ENCODE results near the gene COL20A1.
"Not testable (repeated sequence)": the region's sequence is repeated elsewhere in the genome, so short reads cannot be mapped to it uniquely, and the experiment has no call there.

Gene COL20A1

DNA sequence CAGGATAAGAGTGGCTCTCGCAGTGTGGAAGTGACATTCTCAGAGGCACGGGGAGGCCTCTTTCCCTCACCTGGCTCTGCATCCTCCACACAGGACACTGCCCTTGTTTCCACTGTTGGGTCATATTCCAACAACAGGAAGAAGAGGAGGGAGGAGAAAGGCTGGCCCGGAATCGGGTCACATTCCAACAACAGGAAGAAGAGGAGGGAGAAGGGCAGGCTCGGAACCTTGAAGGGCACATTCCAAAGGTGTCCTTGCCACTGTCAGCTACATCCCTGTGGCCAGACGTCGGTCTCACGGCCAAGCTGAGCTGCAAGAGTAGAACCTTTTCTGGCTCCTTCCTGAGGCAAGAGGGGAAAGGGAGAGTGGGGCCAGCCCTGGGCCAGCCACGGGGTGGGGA is 42.7 kb downstream of the COL20A1 start:
- DNase-seq (ENCODE audit: extremely low spot score) = no peak
- CTCF ChIA-PET = interaction anchor here (0.7 kb wide), 1 partner anchor 10 kb away, joined by 3 read pairs; no protein-coding TSS in a partner anchor
- POLR2A ChIA-PET = no interaction called here
- TF ChIP-seq, protein P1, sequence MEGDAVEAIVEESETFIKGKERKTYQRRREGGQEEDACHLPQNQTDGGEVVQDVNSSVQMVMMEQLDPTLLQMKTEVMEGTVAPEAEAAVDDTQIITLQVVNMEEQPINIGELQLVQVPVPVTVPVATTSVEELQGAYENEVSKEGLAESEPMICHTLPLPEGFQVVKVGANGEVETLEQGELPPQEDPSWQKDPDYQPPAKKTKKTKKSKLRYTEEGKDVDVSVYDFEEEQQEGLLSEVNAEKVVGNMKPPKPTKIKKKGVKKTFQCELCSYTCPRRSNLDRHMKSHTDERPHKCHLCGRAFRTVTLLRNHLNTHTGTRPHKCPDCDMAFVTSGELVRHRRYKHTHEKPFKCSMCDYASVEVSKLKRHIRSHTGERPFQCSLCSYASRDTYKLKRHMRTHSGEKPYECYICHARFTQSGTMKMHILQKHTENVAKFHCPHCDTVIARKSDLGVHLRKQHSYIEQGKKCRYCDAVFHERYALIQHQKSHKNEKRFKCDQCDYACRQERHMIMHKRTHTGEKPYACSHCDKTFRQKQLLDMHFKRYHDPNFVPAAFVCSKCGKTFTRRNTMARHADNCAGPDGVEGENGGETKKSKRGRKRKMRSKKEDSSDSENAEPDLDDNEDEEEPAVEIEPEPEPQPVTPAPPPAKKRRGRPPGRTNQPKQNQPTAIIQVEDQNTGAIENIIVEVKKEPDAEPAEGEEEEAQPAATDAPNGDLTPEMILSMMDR (IDR thresholded peaks at IDR 0.05; ENCODE audit: control extremely low read depth, extremely low read depth, low read depth, missing control alignments) = no peak

- DNase-seq (ENCODE audit: extremely low spot score) = no peak
- TF ChIP-seq, protein P1 (IDR thresholded peaks at IDR 0.05; ENCODE audit: control extremely low read depth, extremely low read depth, low read depth, missing control alignments) = no peak
- CTCF ChIA-PET = no interaction called here
- POLR2A ChIA-PET = no interaction called here
Measured at GRCh38 chr20:63336232-63336752, 43.3 kb downstream of the COL20A1 start.

GRCh38 chr20:63337786-63338420 is 44.9 kb downstream of the COL20A1 start:
- POLR2A ChIA-PET = no interaction called here
- CTCF ChIA-PET = interaction anchor here (0.8 to 1.6 kb wide), 4 partner anchors 11 to 115 kb away, joined by 3 to 4 read pairs (median 3); no protein-coding TSS in a partner anchor
- DNase-seq (ENCODE audit: extremely low spot score) = no peak

DNA sequence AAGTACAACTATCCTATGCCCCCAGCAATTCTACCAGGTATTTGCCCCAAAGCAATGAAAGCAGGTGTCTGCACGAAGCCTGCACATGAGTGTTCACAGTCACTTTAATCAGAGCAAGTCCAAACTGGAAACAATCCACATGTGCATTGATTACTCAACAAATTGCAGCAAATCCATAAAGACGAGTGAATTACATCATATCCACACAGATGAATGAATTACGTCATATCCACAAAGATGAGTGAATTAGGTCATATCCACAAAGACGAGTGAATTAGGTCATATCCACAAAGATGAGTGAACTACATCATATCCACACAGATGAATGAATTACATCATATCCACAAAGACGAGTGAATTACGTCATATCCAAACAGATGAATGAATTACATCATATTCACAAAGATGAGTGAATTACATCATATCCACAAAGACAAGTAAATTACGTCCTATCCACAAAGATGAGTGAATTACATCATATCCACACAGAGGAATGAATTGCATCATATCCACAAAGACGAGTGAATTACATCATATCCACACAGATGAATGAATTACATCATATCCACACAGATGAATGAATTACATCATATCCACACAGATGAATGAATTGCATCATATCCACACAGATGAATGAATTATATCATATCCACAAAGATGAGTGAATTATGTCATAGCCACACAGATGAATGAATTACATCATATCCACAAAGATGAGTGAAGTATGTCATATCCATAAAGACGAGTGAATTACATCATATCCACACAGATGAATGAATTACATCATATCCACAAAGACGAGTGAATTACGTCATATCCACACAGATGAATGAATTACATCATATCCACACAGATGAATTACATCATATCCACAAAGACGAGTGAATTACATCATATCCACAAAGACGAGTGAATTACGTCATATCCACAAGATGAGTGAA is 46.4 kb downstream of the COL20A1 start:
- DNase-seq (ENCODE audit: extremely low spot score); POLR2A ChIA-PET: not testable (repeated sequence)
- CTCF ChIA-PET = interaction anchor here (1.6 kb wide), 1 partner anchor 39 kb away, joined by 3 read pairs; no protein-coding TSS in a partner anchor

More at GRCh38 chr20:63337786-63338420, 44.9 kb downstream of the COL20A1 start:
- TF ChIP-seq, protein P1 (IDR thresholded peaks at IDR 0.05; ENCODE audit: control extremely low read depth, extremely low read depth, low read depth, missing control alignments) = no peak

DNA sequence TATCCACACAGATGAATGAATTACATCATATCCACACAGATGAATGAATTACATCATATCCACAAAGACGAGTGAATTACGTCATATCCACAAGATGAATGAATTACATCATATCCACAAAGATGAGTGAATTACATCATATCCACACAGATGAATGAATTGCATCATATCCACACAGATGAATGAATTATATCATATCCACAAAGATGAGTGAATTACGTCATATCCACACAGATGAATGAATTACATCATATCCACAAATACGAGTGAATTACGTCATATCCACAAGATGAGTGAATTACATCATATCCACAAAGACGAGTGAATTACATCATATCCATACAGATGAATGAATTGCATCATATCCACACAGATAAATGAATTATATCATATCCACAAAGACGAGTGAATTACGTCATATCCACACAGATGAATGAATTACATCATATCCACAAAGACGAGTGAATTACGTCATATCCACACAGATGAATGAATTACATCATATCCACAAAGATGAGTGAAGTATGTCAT is 47.2 kb downstream of the COL20A1 start:
- CTCF ChIA-PET; POLR2A ChIA-PET; DNase-seq (ENCODE audit: extremely low spot score): not testable (repeated sequence)

- CTCF ChIA-PET = no interaction called here
- TF ChIP-seq, protein P1 (IDR thresholded peaks at IDR 0.05; ENCODE audit: control extremely low read depth, extremely low read depth, low read depth, missing control alignments) = no peak
- no peak for DNase-seq (ENCODE audit: extremely low spot score)
- POLR2A ChIA-PET = no interaction called here
Measured at GRCh38 chr20:63342561-63343459, 49.8 kb downstream of the COL20A1 start.
